Stimulated activated CD4-positive, alpha-beta T cell treated with anti-CD3 and anti-CD28 coated beads, Interleukin-2, amount 100 ng/mL, for 24 hours (primary cell): ENCODE data around the gene RALGDS.

Experiments used
- DNase-seq, 2 donors: peaks; one replicate each; pipeline ENCODE4 v3.0.0-alpha.2; 2020

RALGDS gene

DNA sequence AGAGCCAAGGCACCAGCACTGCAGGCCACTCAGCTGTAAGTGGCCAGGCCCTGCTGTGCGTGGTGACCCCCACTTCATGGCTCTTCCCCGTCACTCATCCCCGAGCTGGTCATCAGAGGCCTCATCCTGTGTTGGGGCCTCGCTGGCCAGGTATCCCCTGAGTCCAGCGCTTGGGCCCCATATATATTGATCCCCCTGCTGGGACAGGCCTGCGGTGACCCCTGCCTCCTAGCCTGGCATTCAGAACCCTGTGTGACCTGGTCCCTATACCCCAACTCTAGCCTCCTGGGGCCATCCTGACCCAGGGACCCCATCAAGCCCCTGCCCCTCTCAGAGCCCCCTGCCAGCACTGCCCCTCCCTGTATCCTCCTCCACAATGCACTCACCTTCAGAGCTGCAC is 30.0 kb upstream of the RALGDS start:
- DNase-seq = no peak

DNA sequence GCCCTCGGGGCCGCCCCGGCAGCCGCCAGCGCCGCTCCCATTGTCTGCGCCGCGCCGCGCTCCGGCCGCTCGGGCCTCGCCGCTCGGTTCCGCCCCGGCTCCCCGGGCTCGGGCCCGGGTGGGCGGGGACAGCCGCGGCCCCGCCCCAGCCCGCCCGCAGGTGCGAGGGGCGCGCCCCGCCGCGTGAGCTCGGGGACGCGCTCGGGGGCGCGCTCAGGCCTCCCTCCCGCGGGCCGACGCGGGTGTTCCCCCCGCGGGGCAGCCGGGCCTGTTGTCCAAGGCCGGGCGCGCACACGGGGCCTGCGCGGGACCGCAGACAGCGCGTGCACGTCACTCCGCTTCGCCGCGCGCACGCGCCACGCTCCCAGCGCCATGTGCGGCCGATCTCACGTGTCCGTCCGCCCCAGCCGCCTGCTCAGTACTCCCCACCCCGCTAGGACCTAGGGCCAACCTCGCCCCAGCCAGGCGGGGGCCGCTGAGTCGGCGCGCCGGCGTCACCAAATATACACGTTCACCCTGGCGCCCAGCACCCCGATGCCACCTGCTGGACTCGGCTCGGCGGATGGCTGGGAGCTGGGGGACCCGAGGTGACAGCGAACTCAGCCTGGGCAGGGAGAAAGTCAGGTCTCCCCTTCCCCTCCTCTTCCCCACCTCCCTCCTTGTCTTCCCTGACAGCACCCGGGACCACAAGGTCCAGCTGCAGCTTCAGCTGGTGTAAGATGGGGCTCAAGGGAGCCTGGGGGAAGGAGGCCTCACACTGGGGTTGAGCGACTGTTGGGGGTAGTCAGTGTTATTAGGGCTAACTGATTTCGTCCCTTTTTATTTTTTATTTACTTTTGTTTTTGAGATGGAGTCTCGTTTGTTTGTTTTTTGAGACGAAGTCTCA is 28.3 kb upstream of the RALGDS start:
- DNase-seq = peak; percentile 83 to 86

DNA sequence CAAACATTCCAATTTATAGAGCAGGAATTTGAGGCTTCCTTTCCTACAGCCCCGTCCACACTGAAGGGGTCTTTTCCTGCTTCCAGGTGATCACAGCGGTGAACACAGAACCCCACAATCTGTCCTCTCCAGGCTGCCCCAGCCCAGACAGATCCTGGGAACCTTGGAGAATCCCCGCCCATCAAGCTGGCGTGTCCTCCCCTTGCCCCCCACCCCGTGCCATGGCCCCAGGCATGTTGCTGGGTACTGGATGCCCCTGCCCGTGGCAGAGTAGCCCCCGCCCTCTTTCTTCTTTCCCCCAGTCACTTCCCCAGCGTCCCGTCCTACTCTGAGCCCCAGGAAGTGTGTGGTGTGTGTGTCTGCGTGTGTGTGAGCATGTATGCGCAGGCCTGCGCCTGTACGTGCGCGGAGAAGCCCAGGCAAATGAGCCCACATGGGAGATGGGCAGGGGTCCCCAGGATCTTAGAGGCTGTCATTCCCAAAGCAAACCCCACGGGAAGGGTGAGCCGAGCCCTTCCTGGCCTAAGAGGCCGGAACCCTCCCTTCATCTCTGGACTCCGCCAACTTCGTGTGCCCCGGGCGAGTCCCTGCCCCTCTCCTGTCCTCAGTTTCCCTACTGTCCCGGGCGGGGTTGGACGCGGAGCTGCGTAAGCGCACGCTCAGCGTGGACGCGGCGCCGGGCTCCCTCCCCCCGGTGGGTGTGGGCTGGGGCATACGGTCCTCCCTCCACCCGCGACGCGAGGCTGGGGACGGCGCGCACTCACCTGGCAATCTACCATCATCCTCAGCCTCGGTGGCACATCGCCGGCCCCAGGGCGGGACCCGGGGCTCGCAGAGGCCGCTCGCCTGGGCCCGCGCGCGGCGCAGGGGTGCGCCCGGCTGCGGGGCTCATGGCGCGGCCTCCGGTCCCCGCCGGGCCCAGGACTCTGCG is 27.4 kb upstream of the RALGDS start:
- DNase-seq = peak; percentile 65 to 69

- DNase-seq = peak; percentile 88 to 89
Measured at GRCh38 chr9:133147412-133148198, 26.6 kb upstream of the RALGDS start.

DNA sequence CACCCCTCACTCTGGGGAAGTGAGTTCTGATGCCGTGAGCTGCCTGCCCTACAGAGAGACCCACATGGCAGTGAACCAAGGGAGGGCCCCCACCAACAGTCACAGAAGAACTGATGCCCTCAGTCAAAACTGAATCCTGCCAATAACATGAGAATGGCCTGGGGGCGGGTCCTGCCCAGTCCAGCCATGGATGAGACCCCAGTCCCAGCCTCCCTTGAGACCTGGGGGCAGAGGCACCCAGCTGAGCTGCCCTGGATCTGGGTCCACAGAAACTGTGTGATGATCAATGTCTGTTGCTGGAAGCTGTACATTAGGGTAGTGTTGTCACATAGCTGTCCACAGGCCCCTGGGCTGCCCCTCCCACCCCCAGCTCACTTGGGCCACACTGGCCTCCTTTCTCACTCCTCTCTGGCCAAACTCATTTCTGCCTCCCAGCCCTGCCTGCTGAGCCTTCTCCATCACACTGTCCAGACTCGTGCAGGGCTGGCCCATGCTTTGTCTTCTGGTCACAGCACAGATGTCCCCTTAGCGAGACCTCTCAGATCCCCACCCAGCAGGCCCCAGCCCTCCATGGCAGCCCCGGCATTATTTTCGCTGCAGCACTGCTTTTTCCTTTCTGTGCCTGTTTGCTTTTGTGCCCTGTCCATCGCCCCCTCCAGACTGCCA is 25.8 kb upstream of the RALGDS start:
- DNase-seq = no peak

- DNase-seq = no peak
Measured at GRCh38 chr9:133144904-133145851, 24.1 kb upstream of the RALGDS start.

DNA sequence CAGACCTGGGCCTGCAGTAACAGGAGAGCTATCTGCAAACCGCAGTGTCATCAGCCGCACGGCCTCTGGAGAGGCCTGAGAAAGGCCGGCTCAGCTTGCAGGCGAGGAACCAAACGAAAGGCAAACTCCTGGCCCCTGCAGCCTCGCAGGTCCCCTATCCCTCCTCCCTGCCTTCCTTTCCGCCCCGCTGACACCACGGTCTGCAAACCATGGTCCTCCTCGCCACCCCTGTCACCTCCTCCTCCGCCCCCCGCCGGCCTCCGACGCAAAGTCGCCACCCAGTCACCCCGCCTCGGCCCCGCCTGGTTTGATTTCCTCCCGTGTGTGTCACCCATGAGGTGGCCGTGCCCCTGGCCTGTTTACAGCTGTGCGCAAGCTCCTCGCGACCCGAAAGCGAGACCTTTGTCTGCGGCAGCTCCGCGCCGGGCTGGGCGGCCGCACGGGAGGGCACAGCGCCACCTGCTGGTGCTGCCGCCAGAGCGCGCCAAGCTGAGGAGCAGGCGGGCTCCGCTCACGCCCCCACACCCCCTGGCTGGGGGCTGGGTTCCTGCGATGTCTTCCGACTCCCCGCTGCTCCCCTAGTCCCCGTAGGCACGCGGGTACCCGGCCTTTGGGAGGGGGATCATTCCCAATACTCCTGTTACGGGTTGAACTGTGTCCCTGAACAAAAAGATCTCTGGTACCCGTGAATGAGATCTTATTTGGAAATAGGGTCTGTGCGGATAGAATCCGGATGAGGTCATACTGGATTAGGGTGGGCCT is 23.3 kb upstream of the RALGDS start:
- DNase-seq = peak; percentile 92 to 93

DNA sequence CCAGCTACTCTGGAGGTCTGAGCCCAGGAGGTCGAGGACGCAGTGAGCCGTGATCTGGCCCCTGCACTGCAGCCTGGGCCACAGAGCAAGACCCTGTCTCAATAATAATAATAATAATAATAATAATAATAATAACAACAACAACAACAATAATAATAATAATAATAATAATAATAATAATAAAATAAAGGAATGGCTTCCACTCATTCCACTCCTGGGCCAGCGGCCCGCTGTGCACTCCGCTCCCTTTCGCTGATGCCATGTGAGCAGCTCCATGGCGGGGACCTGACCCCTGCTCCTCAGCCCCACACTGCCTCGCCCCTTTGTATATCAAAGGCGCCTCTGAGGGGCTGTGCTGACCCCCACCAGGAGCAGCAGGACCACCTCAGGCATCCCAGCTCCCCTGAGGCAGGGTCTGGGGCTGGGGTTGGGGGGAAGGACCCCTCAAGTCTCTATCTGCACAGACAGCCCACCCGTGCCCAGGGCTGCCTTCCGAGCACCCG is 22.6 kb upstream of the RALGDS start:
- no peak for DNase-seq

- DNase-seq = peak in 1 of 2 donors; percentile 37
Measured at GRCh38 chr9:133142684-133143622, 21.9 kb upstream of the RALGDS start.

DNA sequence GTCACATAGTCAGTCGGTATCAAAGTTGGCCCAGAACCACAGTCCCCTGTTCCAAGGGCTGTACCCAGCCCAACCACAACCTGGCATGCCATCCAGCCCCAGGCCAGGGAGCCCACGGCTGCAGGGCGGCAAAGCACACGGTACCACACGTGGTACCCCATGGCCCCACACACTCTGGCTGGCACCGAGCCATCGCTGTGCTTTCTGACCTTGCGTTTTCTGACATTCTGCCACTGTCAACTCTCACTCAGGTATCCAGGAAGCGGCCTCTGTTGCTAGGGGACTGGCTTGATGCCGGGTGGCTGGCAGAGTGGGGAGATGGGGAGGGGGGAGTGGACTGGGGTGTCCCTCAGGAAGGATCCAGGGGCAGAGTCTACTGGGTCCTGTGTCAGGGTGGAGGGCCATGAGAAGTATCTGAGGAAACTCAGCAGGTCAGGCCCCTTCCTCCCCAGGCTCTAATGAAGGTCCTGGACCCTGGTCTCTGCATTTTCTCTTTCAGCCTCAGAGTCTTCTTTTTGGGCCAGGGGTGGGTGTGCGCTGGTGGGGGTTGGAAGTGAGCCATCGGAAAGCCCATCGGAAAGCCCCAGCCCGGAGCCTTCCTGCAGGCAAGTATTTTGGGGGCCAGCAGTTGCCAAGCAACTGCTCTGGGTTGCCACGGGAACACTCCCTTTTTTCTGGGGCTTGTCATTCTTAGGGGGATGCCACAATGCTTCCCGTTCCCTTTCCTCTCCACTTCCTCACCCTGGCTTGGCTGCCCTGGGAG is 21.0 kb upstream of the RALGDS start:
- peak; percentile 63 to 71 for DNase-seq

GRCh38 chr9:133140606-133141005 is 19.6 kb upstream of the RALGDS start:
- DNase-seq = no peak

- no peak for DNase-seq
Measured at GRCh38 chr9:133140174-133140505, 19.1 kb upstream of the RALGDS start.

- no peak for DNase-seq
Measured at GRCh38 chr9:133139246-133140173, 18.5 kb upstream of the RALGDS start.

GRCh38 chr9:133137451-133138231 is 16.6 kb upstream of the RALGDS start:
- peak in 1 of 2 donors; percentile 30 for DNase-seq

GRCh38 chr9:133135146-133135745 is 14.2 kb upstream of the RALGDS start:
- peak; percentile 71 to 76 for DNase-seq
